ENCODE results near the gene PRPF6.

The PRPF6 gene

DNA sequence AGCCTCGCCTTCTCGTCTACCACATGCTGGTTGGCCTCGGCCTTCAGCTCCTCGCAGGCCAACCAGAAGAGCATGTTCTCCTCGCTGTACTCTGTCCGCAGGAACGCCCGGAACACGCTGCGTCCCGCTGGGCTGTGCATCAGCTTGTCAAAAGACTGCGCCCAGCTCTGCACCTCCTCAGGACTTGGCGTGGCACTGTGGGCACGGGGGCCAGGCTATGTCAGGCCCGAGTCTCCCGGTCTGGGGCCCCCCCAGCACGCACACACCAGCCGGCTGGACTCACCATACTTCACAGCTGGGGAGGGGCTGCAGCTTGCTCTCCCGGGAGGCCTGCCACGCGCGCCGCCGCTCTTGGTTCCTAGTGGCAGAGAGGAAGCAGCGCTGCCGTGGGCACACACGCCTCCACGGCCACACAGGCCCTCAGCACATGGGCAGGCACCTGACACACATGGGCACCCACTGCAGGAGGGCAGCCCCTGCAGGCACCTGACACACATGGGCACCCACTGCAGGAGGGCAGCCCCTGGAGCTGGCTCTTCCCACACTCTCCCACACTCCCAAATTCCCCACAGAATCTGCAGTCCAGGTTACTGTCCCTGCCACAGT, 93.4 kb downstream of the PRPF6 start:
- TF ChIP-seq CTCF (IDR thresholded peaks at IDR 0.05; ENCODE audit: low read depth, low read length), result no peak
- no peak overlapping the region for H3K4me3 ChIP-seq (replicated peaks in 1 of 2; ENCODE audit: low read depth in 2 of 2, low read length in 2 of 2)
- DNase-seq (ENCODE audit: low read depth in 2 of 2), result no peak

- no peak overlapping the region for H3K4me3 ChIP-seq (replicated peaks in 1 of 2; ENCODE audit: low read depth in 2 of 2, low read length in 2 of 2)
- no peak for DNase-seq (ENCODE audit: low read depth in 2 of 2)
Measured at GRCh38 chr20:64074963-64075362, 94.0 kb downstream of the PRPF6 start.

GRCh38 chr20:64075556-64075955, 94.6 kb downstream of the PRPF6 start:
- no peak for TF ChIP-seq CTCF (IDR thresholded peaks at IDR 0.05; ENCODE audit: low read depth, low read length)
- no peak for DNase-seq (ENCODE audit: low read depth in 2 of 2)
- H3K4me3 ChIP-seq (replicated peaks in 1 of 2; ENCODE audit: low read depth in 2 of 2, low read length in 2 of 2), result no peak overlapping the region

More at GRCh38 chr20:64074963-64075362, 94.0 kb downstream of the PRPF6 start:
- no peak for TF ChIP-seq CTCF (IDR thresholded peaks at IDR 0.05; ENCODE audit: low read depth, low read length)

DNA sequence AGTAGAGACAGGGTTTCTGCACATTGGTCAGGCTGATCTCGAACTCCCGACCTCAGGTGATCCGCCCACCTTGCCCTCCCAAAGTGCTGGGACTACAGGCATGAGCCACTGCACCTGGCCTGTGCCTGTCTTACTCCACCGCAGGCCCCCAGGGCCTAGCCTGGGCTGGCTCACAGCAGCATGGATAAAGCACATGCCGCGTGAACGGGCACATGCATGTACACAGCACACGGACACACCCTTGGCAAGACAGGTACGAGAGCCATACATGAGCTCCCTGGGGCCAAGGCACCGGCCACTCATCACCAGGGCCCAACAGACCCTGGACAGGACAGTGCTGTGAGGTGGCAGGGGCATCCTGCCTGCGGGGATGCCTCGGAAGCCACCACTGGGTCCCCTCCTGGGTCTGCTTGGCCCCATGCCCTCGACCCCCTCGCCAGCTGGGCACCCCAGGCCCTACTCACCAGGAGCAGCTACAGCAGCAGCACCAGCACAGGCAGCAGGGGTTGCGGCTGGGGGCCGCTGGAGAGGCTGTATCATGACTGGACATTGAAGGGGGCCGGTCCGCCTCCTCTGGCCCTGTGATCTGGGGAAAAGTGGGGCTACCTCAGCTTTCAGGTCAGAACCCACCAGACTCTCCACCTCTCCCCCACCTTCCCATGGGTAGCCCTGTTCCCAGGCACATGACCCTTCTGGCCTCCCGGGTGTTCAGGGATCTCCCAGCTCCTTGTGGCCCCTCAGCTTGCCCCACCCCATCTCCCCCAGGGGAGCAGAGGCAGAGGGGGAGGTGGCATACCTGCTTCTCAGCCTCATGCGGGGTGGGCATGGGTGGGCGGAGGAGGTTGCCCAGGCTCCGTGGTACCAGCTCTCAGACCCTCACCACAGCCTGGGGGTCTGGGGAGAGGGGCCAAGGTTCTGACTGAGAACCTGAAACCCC, 95.4 kb downstream of the PRPF6 start:
- H3K4me3 ChIP-seq (replicated peaks in 1 of 2; ENCODE audit: low read depth in 2 of 2, low read length in 2 of 2), result no peak overlapping the region
- no peak for DNase-seq (ENCODE audit: low read depth in 2 of 2)
- TF ChIP-seq CTCF (IDR thresholded peaks at IDR 0.05; ENCODE audit: low read depth, low read length), result no peak

DNA sequence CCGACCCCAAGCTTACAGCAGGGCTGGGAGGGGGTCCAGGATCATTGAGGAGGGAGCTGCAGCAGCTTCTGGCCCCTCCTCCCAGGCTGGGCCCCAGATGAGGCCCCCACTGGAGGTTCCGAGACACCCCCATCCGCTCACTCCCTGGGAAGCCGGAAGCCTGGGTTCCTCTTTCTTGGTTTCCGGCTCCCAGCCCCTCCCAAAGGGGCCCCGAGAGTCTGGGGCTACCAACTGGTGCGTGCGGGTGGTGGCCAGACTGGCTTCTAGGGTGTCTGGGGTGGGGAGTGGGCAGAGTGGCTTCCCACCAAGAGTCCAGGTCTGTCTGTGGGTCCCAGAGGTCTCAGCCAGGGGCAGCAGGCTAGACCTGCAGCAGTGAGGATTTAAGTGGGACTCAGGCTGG, 96.2 kb downstream of the PRPF6 start:
- no peak overlapping the region for H3K4me3 ChIP-seq (replicated peaks in 1 of 2; ENCODE audit: low read depth in 2 of 2, low read length in 2 of 2)
- no peak for DNase-seq (ENCODE audit: low read depth in 2 of 2)
- TF ChIP-seq CTCF (IDR thresholded peaks at IDR 0.05; ENCODE audit: low read depth, low read length), result no peak

DNA sequence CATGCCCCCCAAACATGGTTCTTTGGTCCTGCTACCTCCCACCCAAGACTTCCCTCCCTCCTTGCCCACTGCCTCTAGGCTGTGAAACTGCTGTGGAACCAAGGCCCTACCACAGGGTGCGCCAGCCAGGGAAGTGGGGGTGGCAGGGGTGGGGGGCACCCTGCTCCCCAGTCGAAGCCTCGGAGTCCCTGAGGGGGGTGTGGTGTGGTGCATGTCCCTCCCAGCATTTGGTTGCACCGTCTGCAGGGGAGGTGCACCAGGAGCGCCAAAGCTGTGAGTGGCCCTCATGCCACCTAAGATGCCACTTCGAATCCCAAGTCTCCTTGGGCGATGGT, 96.6 kb downstream of the PRPF6 start:
- no peak overlapping the region for H3K4me3 ChIP-seq (replicated peaks in 1 of 2; ENCODE audit: low read depth in 2 of 2, low read length in 2 of 2)
- DNase-seq (ENCODE audit: low read depth in 2 of 2), result no peak
- TF ChIP-seq CTCF (IDR thresholded peaks at IDR 0.05; ENCODE audit: low read depth, low read length), result no peak

Measured in cardiac fibroblast (primary cell).